ENCODE data around the gene ARHGEF6. TPM values are rescaled to one million over a fixed set of nuclear protein-coding genes. Genes with fewer than 3 reads are reported as not detected.

The ARHGEF6 gene, protein sequence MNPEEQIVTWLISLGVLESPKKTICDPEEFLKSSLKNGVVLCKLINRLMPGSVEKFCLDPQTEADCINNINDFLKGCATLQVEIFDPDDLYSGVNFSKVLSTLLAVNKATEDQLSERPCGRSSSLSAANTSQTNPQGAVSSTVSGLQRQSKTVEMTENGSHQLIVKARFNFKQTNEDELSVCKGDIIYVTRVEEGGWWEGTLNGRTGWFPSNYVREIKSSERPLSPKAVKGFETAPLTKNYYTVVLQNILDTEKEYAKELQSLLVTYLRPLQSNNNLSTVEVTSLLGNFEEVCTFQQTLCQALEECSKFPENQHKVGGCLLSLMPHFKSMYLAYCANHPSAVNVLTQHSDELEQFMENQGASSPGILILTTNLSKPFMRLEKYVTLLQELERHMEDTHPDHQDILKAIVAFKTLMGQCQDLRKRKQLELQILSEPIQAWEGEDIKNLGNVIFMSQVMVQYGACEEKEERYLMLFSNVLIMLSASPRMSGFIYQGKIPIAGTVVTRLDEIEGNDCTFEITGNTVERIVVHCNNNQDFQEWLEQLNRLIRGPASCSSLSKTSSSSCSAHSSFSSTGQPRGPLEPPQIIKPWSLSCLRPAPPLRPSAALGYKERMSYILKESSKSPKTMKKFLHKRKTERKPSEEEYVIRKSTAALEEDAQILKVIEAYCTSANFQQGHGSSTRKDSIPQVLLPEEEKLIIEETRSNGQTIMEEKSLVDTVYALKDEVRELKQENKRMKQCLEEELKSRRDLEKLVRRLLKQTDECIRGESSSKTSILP
- 0.08 TPM in 2 replicates for total RNA-seq

DNA sequence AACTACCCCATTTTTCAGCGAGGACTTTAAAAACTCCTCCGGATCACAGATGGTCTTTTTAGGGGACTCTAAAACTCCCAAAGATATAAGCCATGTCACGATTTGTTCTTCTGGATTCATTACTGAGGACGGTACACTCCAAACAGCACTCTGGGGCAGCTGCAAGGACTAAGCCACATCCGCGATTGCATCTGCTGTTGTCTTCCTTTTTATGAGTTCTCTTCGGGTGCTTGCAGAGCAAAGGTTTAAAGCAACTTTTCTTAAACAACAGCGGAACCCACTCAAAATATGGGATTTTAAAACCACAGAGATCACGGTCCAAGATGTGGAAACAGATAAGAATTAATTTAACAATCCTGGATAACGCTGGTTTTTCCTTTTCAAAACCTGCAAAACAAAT, at the start of gene ARHGEF6:
Gene ARHGEF6 (minus strand): TSS at position 170 of the 400 bp plus-strand sequence. CDS start 50 bp downstream, at position 120.

DNA sequence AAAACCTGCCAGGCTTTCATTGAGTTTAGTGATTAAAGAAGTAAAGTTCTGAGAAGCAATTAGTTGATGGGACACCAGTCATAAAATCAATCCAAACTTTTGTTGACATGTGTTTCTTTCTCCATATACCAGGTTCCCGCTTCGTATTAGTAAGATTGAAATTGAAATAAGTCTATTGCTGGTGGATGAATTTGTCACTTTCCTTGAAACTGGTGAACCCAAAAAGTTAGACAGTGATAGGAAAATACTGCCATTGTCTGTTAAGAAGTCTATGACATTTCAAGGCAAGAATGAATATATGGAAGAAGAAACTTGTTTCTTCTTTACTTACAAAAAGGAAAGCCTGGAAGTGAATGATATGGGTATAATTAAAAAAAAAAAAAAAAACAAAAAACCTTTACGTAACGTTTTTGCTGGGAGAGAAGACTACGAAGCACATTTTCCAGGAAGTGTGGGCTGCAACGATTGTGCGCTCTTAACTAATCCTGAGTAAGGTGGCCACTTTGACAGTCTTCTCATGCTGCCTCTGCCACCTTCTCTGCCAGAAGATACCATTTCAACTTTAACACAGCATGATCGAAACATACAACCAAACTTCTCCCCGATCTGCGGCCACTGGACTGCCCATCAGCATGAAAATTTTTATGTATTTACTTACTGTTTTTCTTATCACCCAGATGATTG, 132.9 kb downstream of the ARHGEF6 start, which contains the start of gene CD40LG:
Gene CD40LG (plus strand): TSS at position 482 of the 684 bp plus-strand sequence. CDS start 91 bp downstream, at position 573.

Other genes starting within 250 kb of the ARHGEF6 start
- 0.30 and 2.3 TPM in 2 replicates for gene VGLL1, start 248.7 kb downstream of the ARHGEF6 start, total RNA-seq
- not detected in 2 replicates for gene CD40LG, start 132.8 kb downstream of the ARHGEF6 start, total RNA-seq
- 203 and 232 TPM in 2 replicates for gene RBMX, start 99.8 kb upstream of the ARHGEF6 start, total RNA-seq